ENCODE results near the gene LSM7. TPM values are rescaled to one million over a fixed set of nuclear protein-coding genes. Genes with fewer than 3 reads are reported as not detected.

Gene LSM7
- total RNA-seq, 1 experiment from 2014 or later: 97.3 TPM

DNA sequence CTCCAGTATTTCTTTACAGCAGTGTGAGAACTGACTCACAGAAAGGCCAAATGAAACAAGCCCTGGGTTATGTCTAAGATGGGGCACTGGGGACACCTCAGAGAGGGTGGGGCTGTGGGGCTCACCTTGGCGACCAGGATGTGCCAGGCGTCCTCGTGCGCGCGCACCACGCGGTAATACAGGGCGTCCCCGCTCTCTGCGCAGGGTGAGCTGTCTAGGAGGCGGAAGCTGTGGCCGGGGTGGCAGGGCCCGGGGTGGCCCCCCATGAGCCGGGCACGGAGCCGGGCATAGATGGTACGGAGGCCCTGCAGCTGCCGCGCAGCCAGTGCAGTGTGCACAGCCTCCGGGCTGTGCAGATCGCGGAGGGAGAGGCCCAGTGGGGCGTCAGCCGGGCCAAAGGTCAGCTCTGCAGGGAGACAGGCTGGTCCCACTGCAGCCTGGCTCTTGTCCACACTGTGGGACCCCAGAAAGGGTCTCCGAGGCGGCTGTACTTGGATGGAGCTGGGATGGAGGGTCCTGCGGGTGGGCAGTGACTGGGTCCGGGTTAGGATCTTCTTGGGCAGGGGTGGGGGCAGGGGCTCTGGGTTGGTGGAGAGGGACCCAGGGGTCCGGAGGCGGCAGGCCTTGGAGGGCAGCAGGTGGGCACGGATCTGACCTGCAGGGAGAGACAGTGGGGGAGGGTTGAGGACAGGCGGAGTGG lies 49.8 kb downstream of the LSM7 start:
- Histone ChIP-seq H3K27me3 (ENCODE audit: control insufficient read depth, insufficient read depth, low read length) (no peaks in the 10 kb centered on the region), H3K27ac (ENCODE audit: low read length) (no peak overlapping the region), H3K4me3 (ENCODE audit: low read depth in 2 of 2, low read length in 2 of 2) (no peak overlapping the region), H3K4me1 (ENCODE audit: control insufficient read depth, insufficient read depth, low read length) (peaks cover 4% of the 10 kb centered on the region; the same call in 1 of the 2 replicates), H3K9me3 (ENCODE audit: control insufficient read depth, insufficient read depth, low read depth, low read length) (no peaks in the 10 kb centered on the region), H3K36me3 (ENCODE audit: control insufficient read depth, insufficient read depth, low read length) (no peaks in the 10 kb centered on the region)
- in situ Hi-C loops (cut with HindIII; ENCODE audit: low pct_unique_long_range_greater_than_20kb, low sequenced_read_pairs): no loop called here
- CTCF ChIA-PET: no interaction called here
- no TSS peak for BruUV-seq (replicated peaks)
- POLR2A ChIA-PET: no interaction called here
- no peak for ATAC-seq
- TF ChIP-seq TCF7L2 (IDR thresholded peaks at IDR 0.05; ENCODE audit: low read depth, low read length) (no peak), SIN3A (IDR thresholded peaks at IDR 0.05; ENCODE audit: borderline replicate concordance, insufficient read depth, low read depth, low read length) (no peak), POLR2AphosphoS5 (IDR thresholded peaks at IDR 0.05; ENCODE audit: low read depth, low read length) (no peak), CTCF (IDR thresholded peaks at IDR 0.05) (no peak)
- TF ChIP-seq, protein P1, sequence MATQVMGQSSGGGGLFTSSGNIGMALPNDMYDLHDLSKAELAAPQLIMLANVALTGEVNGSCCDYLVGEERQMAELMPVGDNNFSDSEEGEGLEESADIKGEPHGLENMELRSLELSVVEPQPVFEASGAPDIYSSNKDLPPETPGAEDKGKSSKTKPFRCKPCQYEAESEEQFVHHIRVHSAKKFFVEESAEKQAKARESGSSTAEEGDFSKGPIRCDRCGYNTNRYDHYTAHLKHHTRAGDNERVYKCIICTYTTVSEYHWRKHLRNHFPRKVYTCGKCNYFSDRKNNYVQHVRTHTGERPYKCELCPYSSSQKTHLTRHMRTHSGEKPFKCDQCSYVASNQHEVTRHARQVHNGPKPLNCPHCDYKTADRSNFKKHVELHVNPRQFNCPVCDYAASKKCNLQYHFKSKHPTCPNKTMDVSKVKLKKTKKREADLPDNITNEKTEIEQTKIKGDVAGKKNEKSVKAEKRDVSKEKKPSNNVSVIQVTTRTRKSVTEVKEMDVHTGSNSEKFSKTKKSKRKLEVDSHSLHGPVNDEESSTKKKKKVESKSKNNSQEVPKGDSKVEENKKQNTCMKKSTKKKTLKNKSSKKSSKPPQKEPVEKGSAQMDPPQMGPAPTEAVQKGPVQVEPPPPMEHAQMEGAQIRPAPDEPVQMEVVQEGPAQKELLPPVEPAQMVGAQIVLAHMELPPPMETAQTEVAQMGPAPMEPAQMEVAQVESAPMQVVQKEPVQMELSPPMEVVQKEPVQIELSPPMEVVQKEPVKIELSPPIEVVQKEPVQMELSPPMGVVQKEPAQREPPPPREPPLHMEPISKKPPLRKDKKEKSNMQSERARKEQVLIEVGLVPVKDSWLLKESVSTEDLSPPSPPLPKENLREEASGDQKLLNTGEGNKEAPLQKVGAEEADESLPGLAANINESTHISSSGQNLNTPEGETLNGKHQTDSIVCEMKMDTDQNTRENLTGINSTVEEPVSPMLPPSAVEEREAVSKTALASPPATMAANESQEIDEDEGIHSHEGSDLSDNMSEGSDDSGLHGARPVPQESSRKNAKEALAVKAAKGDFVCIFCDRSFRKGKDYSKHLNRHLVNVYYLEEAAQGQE (IDR thresholded peaks at IDR 0.05; ENCODE audit: insufficient read depth in 1 of 2, low read depth in 2 of 2, low read length in 1 of 2): no peak
- intact Hi-C loops (cut with micrococcal nuclease; ENCODE audit: unreplicated experiment): no loop called here
- DNase-seq (ENCODE audit: low read depth, low spot score): no peak

GRCh38 chr19:2277138-2277537 lies 51.2 kb downstream of the LSM7 start:
- no peaks in the 10 kb centered on the region for H3K9me3 ChIP-seq (ENCODE audit: control insufficient read depth, insufficient read depth, low read depth, low read length)
- H3K4me3 ChIP-seq (ENCODE audit: low read depth in 2 of 2, low read length in 2 of 2): no peak overlapping the region
- CTCF ChIA-PET: interaction anchor here (0.6 kb wide), 1 partner anchor 112 kb away, joined by 6 read pairs; no protein-coding TSS in a partner anchor
- DNase-seq (ENCODE audit: low read depth, low spot score) (no peak), ATAC-seq (no peak)
- POLR2A ChIA-PET: no interaction called here
- intact Hi-C loops (cut with micrococcal nuclease; ENCODE audit: unreplicated experiment) (no loop called here), in situ Hi-C loops (cut with HindIII; ENCODE audit: low pct_unique_long_range_greater_than_20kb, low sequenced_read_pairs) (no loop called here)
- no peak overlapping the region for H3K27ac ChIP-seq (ENCODE audit: low read length)
- H3K36me3 ChIP-seq (ENCODE audit: control insufficient read depth, insufficient read depth, low read length): no peaks in the 10 kb centered on the region
- TF ChIP-seq, protein P1 (IDR thresholded peaks at IDR 0.05; ENCODE audit: insufficient read depth in 1 of 2, low read depth in 2 of 2, low read length in 1 of 2): no peak
- TF ChIP-seq SIN3A (IDR thresholded peaks at IDR 0.05; ENCODE audit: borderline replicate concordance, insufficient read depth, low read depth, low read length) (no peak), TCF7L2 (IDR thresholded peaks at IDR 0.05; ENCODE audit: low read depth, low read length) (no peak), POLR2AphosphoS5 (IDR thresholded peaks at IDR 0.05; ENCODE audit: low read depth, low read length) (no peak), CTCF (IDR thresholded peaks at IDR 0.05) (no peak)
- BruUV-seq (replicated peaks): TSS peak; percentile 56
- H3K27me3 ChIP-seq (ENCODE audit: control insufficient read depth, insufficient read depth, low read length): no peaks in the 10 kb centered on the region
- peaks cover 4% of the 10 kb centered on the region; the same call in 1 of the 2 replicates for H3K4me1 ChIP-seq (ENCODE audit: control insufficient read depth, insufficient read depth, low read length)

Data from Panc1 (cell line).